SH-SY5Y (cell line): ENCODE data around the gene UPF3B.

Experiments
- GATA2 ChIP-seq: IDR thresholded peaks from 2 replicates; pipeline ENCODE4 v1.6.1; 2011; ENCODE audit warnings: mild to moderate bottlenecking, low read depth, low read length
- GATA3 ChIP-seq: IDR thresholded peaks from 2 replicates; pipeline ENCODE4 v1.6.1; 2011; ENCODE audit warnings: low read depth, mild to moderate bottlenecking, low read length, moderate library complexity

GRCh38 chrX:119828446-119828845 is 24.3 kb downstream of the UPF3B start:
- TF ChIP-seq GATA2: no peak
- no peak for TF ChIP-seq GATA3
